HG03342 (cell line): ENCODE measurements around the gene PIK3CB.
"Not testable (repeated sequence)": the region's sequence is repeated elsewhere in the genome, so short reads cannot be mapped to it uniquely, and the experiment has no call there.

Source experiments
- ATAC-seq: cut with Tn5 transposase; IDR thresholded peaks from one replicate; pipeline ENCODE4 v1.9.1; 2021; ENCODE audit warnings: mild to moderate bottlenecking, moderate library complexity; ENCODE audit not compliant: unreplicated experiment

Gene PIK3CB

GRCh38 chr3:138629526-138629925 lies 205.2 kb downstream of the PIK3CB start:
- ATAC-seq = no peak

DNA sequence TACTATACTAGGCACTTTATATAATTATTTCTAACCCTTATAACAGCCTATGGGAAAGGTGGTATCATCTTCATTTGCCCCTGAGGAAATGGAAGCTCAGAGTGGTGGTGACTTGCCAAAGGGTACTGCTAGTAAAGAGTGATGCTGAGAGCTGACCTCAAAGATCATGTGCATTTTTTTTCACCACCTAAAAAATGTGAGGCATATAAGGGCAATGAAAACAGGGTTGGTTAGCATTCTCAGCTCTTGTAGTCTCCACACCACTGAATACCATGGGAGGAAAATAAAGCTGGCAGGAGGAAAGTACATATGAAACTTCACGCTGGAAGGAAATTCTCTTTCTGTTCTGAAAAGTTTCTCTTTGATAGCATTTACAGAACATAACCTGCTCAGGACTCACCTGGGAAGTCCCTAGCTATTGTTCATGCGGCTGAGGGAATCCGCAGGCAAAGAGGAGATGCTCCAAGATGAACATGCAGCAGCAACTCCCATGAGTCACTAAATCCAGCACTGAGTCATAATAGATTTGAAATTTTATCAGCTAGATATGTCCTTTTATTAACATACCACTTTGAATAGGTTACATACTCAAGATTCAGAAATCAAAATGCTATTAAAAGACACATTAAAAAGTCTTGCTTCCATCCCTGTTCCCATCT lies 208.9 kb downstream of the PIK3CB start:
- no peak for ATAC-seq

DNA sequence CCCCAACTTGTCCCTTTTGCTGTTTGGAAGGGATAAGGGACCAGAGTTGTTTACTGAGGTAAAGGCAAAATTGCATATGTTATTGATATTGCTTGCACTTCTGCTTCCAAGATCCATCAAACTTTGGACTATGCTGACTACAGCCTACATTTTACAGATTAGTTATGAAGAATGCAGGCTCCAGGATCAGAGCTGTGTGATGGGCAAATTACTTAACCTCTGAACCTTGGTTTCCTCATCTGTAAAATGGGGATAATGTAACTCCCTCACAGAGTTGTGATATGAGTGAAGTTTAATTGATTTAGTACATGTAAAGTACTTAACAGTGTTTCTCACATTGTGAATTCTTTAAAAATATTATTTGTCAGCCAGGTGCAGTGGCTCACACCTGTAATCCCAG lies 210.2 kb downstream of the PIK3CB start:
- ATAC-seq = no peak

- no peak for ATAC-seq
Observed at GRCh38 chr3:138620431-138620830, 214.3 kb downstream of the PIK3CB start.

DNA sequence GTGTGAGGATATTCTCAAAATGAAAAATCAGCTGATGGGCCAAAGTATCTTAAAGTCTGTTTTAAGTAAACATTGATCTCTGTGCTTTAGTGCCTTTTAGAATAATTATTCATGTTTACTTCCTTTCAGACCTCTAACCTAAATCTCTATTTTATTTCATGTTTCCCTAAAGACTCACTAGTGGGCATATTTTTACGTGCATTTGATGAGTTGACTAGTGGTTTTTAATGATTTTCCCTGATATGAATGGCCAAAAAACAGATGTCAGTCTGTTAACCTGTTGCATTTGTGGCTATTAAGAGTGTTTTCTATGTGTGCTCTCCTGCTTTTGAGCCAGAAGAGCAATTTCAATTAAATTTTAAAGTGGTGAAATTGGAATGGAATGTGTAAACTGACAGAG lies 219.3 kb downstream of the PIK3CB start:
- no peak for ATAC-seq

- no peak for ATAC-seq
Observed at GRCh38 chr3:138609898-138610266, 224.8 kb downstream of the PIK3CB start.

DNA sequence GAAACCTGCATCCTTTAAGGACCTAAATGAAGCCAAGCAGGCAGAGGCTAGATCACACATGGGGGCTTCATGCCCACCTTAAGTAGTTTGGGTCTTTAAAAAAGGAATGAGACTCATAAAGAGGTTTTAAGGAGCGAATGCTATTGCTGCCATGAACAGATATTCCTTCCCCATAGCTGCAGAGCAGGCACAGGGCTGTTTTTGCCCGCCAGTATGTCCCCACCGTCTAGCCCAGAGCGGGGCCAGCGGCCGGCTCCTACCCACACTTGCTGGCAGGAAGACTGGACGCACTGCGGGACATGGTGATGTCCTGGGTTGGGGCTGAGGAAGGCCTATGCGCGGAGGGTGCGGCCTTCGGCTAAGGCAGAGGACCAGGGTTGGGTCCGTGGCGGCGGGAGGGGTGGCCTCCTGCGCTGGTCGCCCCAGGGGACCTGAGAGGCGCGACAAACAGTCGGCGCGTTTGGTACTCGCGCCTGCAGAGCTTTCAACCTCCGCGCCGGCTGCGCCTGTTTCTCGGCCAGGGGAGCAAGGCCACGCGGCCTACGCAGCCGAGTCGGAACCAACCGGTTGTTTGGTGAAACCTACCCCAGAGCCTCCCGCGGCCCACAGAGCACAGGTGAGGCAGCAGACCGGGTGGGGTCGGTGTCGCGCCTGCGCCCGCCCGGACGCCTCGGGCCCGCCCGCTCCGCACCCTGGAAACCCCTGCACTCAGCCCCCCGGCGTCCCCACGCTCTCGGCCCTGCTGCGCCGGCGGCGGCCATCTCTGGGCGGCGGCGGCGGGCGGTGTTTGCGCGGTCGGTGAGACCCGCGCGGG lies 226.2 kb downstream of the PIK3CB start, which contains the start of gene FAIM:
FAIM (plus strand) TSS at position 450 of the 814 bp plus-strand sequence. CDS start 10,956 bp downstream, outside the sequence.
- peak; percentile 74 for ATAC-seq

GRCh38 chr3:138604106-138604595 lies 230.6 kb downstream of the PIK3CB start:
- not testable (repeated sequence) for ATAC-seq
